NCI-H446 (cell line): ENCODE data around the gene DNAAF3.
A peak's percentile ranks its signal among the peaks of the same experiment; 100 is the strongest.

Experiments used
- DNase-seq, 2 experiments: peaks; one replicate each; lab custom pipeline; 2025; lab: John Stamatoyannopoulos, UW

DNAAF3 gene

DNA sequence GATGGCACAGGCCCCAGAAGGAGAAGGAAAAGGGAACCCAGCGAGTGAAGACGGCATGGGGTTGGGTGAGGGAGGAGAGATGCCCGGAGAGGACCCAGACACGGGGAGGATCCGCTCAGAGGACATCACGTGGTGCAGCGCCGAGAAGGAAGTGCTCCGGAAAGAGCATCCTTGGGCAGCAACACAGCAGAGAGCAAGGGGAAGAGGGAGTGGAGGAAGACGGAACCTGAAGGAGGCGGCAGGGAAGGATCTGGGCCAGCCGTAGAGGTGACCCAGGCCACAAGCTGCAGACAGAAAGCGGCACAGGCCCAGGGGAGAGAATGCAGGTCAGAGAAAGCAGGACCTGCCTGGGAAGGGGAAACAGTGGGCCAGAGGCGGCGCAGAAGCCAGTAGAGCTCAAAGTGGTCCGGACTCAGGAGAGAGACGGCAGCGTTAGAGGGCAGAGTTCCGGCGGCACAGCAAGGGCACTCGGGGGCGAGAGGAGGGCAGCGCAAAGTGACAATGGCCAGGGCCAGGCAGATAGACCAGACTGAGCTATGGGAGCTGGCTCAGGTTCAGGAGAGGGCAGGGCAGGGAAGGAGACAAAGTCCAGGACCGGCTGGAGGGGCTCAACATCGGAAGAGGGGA lies 50.1 kb downstream of the DNAAF3 start:
- DNase-seq: peak in 1 of 2 experiments; percentile 34

DNA sequence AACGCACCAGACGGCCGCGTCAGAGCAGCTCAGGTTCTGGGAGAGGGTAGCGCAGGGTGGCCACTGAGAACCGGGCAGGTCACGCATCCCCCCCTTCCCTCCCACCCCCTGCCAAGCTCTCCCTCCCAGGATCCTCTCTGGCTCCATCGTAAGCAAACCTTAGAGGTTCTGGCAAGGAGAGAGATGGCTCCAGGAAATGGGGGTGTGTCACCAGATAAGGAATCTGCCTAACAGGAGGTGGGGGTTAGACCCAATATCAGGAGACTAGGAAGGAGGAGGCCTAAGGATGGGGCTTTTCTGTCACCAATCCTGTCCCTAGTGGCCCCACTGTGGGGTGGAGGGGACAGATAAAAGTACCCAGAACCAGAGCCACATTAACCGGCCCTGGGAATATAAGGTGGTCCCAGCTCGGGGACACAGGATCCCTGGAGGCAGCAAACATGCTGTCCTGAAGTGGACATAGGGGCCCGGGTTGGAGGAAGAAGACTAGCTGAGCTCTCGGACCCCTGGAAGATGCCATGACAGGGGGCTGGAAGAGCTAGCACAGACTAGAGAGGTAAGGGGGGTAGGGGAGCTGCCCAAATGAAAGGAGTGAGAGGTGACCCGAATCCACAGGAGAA lies 50.9 kb downstream of the DNAAF3 start:
- DNase-seq: no peak

DNA sequence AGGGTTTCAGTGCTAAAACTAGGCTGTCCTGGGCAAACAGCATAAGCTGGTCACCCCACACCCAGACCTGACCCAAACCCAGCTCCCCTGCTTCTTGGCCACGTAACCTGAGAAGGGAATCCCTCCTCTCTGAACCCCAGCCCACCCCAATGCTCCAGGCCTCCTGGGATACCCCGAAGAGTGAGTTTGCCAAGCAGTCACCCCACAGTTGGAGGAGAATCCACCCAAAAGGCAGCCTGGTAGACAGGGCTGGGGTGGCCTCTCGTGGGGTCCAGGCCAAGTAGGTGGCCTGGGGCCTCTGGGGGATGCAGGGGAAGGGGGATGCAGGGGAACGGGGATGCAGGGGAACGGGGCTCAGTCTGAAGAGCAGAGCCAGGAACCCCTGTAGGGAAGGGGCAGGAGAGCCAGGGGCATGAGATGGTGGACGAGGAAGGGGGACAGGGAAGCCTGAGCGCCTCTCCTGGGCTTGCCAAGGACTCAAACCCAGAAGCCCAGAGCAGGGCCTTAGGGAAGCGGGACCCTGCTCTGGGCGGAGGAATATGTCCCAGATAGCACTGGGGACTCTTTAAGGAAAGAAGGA lies 51.8 kb downstream of the DNAAF3 start:
- DNase-seq: no peak

DNA sequence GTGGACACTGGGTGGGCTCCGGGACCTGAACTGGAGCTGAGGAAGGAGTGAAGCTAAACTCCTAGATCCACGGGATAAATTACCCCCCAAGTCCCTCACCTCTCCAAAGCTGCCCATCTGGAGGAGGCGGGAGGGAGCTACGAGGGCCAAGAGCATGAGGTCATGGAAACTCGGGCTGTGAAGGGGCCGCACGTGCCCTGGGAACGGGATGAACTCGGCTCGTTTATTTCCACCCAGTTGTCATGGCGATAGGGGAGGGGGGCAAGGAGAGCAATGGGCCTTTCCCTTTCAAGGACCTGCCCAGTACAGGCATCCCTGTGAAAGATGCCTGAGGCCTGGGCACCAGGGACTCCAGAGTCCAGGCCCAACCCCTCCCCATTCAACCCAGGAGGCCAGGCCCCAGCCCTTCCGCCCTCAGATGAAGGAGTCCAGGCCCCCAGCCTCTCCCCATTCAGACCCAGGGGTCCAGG lies 52.8 kb downstream of the DNAAF3 start:
- peak; percentile 16 to 32 for DNase-seq

DNA sequence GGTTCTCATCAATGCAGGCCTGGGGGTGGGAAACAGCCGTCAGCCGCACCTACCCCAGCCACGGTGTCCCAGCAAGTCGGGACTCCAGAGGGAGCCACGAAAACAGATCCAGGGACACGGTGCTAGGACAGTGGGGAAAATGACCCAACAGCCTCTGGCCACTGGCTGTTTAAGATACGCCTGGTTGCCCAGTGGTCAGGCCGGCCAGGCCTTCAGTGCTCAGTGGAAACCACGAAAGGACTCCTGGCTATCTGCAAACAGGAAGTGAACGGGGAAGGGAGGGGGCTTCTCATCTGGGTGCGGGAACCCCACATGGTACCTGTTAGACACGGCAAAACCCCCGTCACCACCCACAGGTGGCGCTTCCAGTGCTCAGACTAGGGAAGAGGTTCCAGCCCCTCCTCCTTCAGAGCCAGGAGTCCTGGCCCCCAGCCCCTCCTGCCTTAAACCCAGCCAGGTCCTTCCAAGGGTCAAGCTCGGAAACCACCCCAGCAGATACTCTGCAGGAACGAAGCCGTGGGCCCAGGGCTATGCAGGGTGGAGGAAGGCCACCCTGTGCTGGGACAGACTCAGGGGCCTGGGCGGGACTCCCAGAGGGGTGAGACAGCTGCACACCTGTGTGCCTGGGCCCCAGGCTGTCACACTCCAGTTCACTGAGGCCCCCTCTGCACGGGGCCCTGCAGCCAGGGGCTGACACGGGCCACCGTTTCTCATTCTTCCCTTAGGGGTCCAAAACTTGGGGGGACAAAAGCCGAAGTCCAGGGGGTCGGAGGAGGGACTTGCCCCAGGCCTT lies 53.4 kb downstream of the DNAAF3 start:
- no peak for DNase-seq

DNA sequence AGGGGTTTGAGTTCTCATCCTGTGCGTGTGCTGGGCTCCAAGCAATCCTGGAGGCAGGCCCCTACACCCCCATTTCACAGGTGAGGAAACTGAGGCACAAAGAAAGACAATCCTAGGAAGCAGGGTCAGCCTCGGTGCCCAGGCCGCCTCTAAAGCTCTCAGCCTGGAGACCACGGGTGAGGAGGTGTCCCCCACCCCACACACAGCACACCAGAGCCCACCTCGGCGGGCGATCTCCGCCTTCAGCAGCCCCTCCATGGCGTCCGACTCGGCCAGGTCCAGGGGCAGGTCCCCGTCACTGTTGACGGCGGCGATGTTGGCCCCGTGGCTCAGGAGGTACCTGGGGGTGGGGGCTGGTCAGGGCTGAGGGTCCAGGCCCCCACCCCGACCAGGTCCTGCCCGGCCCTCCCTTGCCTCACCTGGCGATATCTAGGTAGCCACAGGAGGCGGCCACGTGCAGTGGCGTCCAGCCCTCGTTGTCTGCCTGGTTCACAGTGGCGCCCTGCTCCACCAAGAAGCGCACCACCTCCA lies 54.1 kb downstream of the DNAAF3 start:
- no peak for DNase-seq

DNA sequence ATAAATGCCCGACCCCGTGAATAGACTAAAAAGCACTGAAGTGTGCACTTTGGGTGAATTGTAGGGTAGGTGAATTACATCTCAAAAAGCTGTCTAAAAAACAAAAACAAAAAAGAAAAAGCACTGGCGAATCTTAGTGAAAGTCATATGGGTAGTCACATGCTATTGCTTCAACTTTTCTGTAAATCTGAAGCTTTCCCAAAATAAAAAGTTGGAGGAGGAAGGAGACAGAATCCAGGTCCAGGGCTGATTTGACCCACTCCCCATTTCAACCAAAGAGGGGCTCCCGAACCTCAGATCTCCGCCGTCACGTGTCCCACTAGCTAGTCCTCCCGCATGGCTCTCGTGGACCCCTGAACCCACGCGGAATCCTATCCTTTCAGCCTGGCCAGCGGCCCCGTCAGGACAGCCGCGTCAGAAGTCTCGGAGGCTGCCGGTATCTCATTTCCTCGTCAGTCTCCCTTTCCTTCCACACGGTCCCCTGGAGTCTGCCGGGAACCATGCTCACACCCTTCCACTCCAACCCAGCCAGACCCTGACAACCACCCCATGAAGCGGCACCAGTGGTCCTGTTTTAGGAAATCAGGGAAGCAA lies 55.1 kb downstream of the DNAAF3 start:
- DNase-seq: no peak

DNA sequence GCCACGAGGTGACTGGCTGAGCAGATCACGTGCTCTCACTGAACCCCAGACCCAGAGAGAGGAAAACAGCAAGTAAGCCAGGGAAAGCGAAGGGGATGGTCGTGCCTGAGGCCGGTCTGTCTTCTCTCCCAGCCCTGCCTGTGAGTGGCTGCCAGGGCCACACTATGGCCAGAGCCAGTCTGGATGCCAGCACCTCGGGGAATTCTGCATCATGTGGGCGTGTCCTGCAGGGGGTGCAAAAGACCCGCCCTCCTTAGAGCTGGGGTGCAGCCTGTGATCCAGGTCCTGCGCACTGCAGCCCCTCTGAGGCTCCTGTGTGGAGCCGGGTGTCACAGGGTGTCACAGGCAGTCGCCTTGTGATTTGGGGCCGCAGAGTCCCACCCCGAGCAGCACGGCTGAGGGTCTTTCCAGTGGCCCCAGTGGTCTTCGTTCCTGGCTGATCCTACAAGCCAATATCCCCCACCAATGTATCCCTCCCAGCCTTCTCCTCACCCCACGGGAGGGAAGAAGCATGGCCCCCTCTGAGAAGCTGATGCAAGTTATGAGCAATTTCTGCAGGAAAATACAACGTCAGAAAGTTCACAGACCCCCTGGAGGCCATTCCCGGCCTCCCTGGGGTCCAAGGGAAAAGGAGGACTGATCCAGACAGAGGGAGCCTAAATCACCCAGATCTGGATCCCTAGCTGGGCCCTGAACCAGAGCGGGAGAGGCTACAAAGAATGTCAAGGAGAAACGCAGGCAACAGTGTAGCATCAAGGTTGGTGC lies 56.7 kb downstream of the DNAAF3 start:
- no peak for DNase-seq
